Retinal pigment epithelial cell (primary cell): ENCODE measurements around the gene CCDC38.

Experiments
- DNase-seq: peaks from one replicate; pipeline ENCODE4 v3.0.0-alpha.2; 2010; ENCODE audit warnings: low read depth
- H3K4me3 ChIP-seq: 2 replicates; pipeline ENCODE4 v1.5.1; 2011; ENCODE audit warnings: mild to moderate bottlenecking, low read length, control low read depth, moderate library complexity
- CTCF ChIP-seq: conservative IDR thresholded peaks from 2 replicates; pipeline ENCODE4 v1.5.1; 2011; ENCODE audit warnings: low read depth, low read length, control low read depth, inconsistent platforms

CCDC38 gene

GRCh38 chr12:95918194-95918993 lies 24.0 kb downstream of the CCDC38 start:
- no peak for DNase-seq
- TF ChIP-seq CTCF: peak; percentile 94
- H3K4me3 ChIP-seq: no peak overlapping the region

- no peak for DNase-seq
- no peak for TF ChIP-seq CTCF
Measured at GRCh38 chr12:95909871-95910270, 32.5 kb downstream of the CCDC38 start.

DNA sequence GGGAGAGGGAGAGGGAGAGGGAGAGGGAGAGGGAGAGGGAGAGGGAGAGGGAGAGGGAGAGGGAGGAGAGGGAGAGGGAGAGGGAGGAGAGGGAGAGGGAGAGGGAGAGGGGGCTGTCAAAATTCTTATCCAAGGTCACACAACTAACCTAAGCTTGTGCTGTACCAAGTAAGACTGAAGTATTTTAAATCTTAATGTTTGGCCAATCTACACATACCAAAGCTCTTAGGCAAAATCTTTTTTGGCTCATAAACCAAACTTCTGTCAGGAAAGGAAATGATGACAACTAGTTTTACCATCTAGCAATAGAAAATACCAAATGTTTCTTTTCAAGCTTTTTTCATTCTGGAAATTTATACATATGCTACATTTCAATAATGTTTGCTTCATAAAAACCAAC lies 33.8 kb downstream of the CCDC38 start:
- peak; percentile 3 for DNase-seq
- no peak for TF ChIP-seq CTCF
- H3K4me3 ChIP-seq: no peak overlapping the region

More at GRCh38 chr12:95909871-95910270, 32.5 kb downstream of the CCDC38 start:
- no peak overlapping the region for H3K4me3 ChIP-seq

DNA sequence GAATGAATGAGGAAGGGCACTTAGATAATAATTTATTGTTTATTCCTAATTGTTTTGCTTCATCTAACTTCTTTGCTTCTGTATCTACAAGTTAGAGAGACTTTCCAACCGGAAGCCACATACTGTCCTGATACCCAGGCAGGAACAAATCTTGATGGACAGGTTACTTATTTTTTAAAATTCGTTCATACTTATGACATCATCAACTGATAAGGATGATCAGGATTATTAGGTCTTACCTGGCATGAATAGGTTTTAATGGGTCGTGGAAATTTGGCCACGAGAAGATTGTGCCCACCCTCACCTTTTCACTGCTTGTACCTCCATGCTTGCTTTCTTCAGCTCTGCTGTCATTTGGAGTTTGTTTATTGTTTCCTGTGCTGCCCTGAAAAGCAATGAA lies 44.3 kb downstream of the CCDC38 start:
- no peak for TF ChIP-seq CTCF
- no peak for DNase-seq
- no peak overlapping the region for H3K4me3 ChIP-seq

GRCh38 chr12:95896846-95897245 lies 45.6 kb downstream of the CCDC38 start:
- no peak for TF ChIP-seq CTCF
- no peak for DNase-seq
- H3K4me3 ChIP-seq: no peak overlapping the region

- no peak for TF ChIP-seq CTCF
- H3K4me3 ChIP-seq: no peak overlapping the region
- no peak for DNase-seq
Measured at GRCh38 chr12:95890958-95891357, 51.5 kb downstream of the CCDC38 start.

DNA sequence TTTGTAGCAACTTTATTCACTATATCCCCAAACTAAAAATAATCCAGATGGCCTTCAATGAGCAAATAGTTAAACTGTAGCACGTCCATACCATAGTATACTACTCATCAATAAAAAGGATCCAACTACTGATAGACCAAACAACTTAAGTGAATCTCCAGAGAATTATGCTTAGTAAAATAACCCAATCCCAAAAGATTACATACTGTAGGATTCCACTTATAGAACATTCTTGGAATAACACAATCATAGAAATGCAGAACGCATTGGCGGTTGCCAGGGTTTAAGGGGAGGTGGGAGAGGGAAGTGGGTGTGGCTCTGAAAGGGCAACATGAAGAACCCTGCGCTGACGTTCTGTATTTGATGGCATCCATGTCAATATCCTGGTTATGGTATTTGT lies 55.1 kb downstream of the CCDC38 start:
- no peak for DNase-seq
- H3K4me3 ChIP-seq: no peak overlapping the region
- no peak for TF ChIP-seq CTCF
